ENCODE measurements around the gene FOXD4. TPM values are rescaled to one million over a fixed set of nuclear protein-coding genes. Genes with fewer than 3 reads are reported as not detected.
A peak's percentile ranks its signal among the peaks of the same experiment; 100 is the strongest.
"Not testable (repeated sequence)": the region's sequence is repeated elsewhere in the genome, so short reads cannot be mapped to it uniquely, and the experiment has no call there.

Gene FOXD4
- total RNA-seq, 1 experiment from 2014 or later: 2.8 TPM

- POLR2A ChIA-PET; H3K27ac ChIP-seq (ENCODE audit: low read depth, low read length); BruUV-seq (replicated peaks); DNase-seq (ENCODE audit: low read depth, low spot score); H3K9me2 ChIP-seq (ENCODE audit: insufficient read depth); H3K9me3 ChIP-seq (ENCODE audit: control insufficient read depth in 1 of 2, insufficient read depth in 1 of 2, low read depth in 1 of 2, low read length in 2 of 2); H3K9ac ChIP-seq (ENCODE audit: low read length); H2AFZ ChIP-seq (ENCODE audit: low read depth, low read length, poor library complexity, severe bottlenecking); intact Hi-C loops (cut with micrococcal nuclease); H4K20me1 ChIP-seq (ENCODE audit: insufficient read depth); H3K27me3 ChIP-seq (ENCODE audit: insufficient read depth, low read length); CTCF ChIA-PET; H3K36me3 ChIP-seq (ENCODE audit: control insufficient read depth in 1 of 2, insufficient read depth in 2 of 2, low read length in 2 of 2); RAD21 ChIA-PET (ENCODE audit: low non-redundant PET in 1 of 2, low total read pairs in 2 of 2, uncharacterized antibody in 2 of 2, unreplicated experiment in 2 of 2); H3K79me2 ChIP-seq (ENCODE audit: insufficient read depth, low read length); H3K4me1 ChIP-seq (ENCODE audit: control insufficient read depth in 1 of 2, insufficient read depth in 2 of 2, low read length in 2 of 2); H3K4me3 ChIP-seq (replicated peaks in 1 of 2; ENCODE audit: low read depth in 1 of 2, low read length in 2 of 2); H3K4me2 ChIP-seq (ENCODE audit: low read length): not testable (repeated sequence)
- peak; percentile 92 for ATAC-seq
Measured at GRCh38 chr9:88396-89037, 29.7 kb downstream of the FOXD4 start.

- RAD21 ChIA-PET (ENCODE audit: low non-redundant PET in 1 of 2, low total read pairs in 2 of 2, uncharacterized antibody in 2 of 2, unreplicated experiment in 2 of 2); H4K20me1 ChIP-seq (ENCODE audit: insufficient read depth); H3K9me3 ChIP-seq (ENCODE audit: control insufficient read depth in 1 of 2, insufficient read depth in 1 of 2, low read depth in 1 of 2, low read length in 2 of 2); H3K36me3 ChIP-seq (ENCODE audit: control insufficient read depth in 1 of 2, insufficient read depth in 2 of 2, low read length in 2 of 2); H3K27ac ChIP-seq (ENCODE audit: low read depth, low read length); BruUV-seq (replicated peaks); CTCF ChIA-PET; H3K9ac ChIP-seq (ENCODE audit: low read length); H3K4me2 ChIP-seq (ENCODE audit: low read length); H3K27me3 ChIP-seq (ENCODE audit: insufficient read depth, low read length); H3K79me2 ChIP-seq (ENCODE audit: insufficient read depth, low read length); H2AFZ ChIP-seq (ENCODE audit: low read depth, low read length, poor library complexity, severe bottlenecking); DNase-seq (ENCODE audit: low read depth, low spot score); intact Hi-C loops (cut with micrococcal nuclease); H3K4me3 ChIP-seq (replicated peaks in 1 of 2; ENCODE audit: low read depth in 1 of 2, low read length in 2 of 2); H3K4me1 ChIP-seq (ENCODE audit: control insufficient read depth in 1 of 2, insufficient read depth in 2 of 2, low read length in 2 of 2); POLR2A ChIA-PET; H3K9me2 ChIP-seq (ENCODE audit: insufficient read depth): not testable (repeated sequence)
- ATAC-seq: peak; percentile 52
Measured at GRCh38 chr9:87860-88259, 30.4 kb downstream of the FOXD4 start.

DNA sequence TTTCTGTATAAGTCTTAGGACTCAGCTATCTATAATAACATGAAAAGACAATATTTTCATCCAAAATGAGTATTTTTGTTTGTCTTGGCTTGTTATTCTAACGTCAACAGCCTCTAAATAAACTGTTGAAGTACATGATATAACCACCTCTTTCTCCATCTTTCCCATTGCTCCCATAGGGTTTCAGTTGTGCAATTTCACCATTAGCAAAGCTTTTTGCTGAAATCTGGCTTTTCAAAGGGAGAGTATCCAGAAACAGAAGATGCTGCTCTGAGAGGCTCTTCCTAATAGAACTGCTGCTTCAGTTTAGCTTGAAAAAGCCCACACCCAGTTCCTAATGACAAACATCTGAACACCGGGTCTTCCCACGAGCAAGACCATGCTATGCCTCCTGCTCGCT is 31.1 kb downstream of the FOXD4 start:
- H4K20me1 ChIP-seq (ENCODE audit: insufficient read depth); H3K36me3 ChIP-seq (ENCODE audit: control insufficient read depth in 1 of 2, insufficient read depth in 2 of 2, low read length in 2 of 2); ATAC-seq; H3K9me3 ChIP-seq (ENCODE audit: control insufficient read depth in 1 of 2, insufficient read depth in 1 of 2, low read depth in 1 of 2, low read length in 2 of 2); H2AFZ ChIP-seq (ENCODE audit: low read depth, low read length, poor library complexity, severe bottlenecking); H3K4me3 ChIP-seq (replicated peaks in 1 of 2; ENCODE audit: low read depth in 1 of 2, low read length in 2 of 2); H3K4me2 ChIP-seq (ENCODE audit: low read length); intact Hi-C loops (cut with micrococcal nuclease); H3K27me3 ChIP-seq (ENCODE audit: insufficient read depth, low read length); H3K79me2 ChIP-seq (ENCODE audit: insufficient read depth, low read length); BruUV-seq (replicated peaks); H3K9me2 ChIP-seq (ENCODE audit: insufficient read depth); H3K4me1 ChIP-seq (ENCODE audit: control insufficient read depth in 1 of 2, insufficient read depth in 2 of 2, low read length in 2 of 2); POLR2A ChIA-PET; DNase-seq (ENCODE audit: low read depth, low spot score); CTCF ChIA-PET; H3K27ac ChIP-seq (ENCODE audit: low read depth, low read length); H3K9ac ChIP-seq (ENCODE audit: low read length); RAD21 ChIA-PET (ENCODE audit: low non-redundant PET in 1 of 2, low total read pairs in 2 of 2, uncharacterized antibody in 2 of 2, unreplicated experiment in 2 of 2): not testable (repeated sequence)

- CTCF ChIA-PET; H3K9ac ChIP-seq (ENCODE audit: low read length); H3K36me3 ChIP-seq (ENCODE audit: control insufficient read depth in 1 of 2, insufficient read depth in 2 of 2, low read length in 2 of 2); RAD21 ChIA-PET (ENCODE audit: low non-redundant PET in 1 of 2, low total read pairs in 2 of 2, uncharacterized antibody in 2 of 2, unreplicated experiment in 2 of 2); H3K9me2 ChIP-seq (ENCODE audit: insufficient read depth); H3K79me2 ChIP-seq (ENCODE audit: insufficient read depth, low read length); H3K9me3 ChIP-seq (ENCODE audit: control insufficient read depth in 1 of 2, insufficient read depth in 1 of 2, low read depth in 1 of 2, low read length in 2 of 2); H3K27me3 ChIP-seq (ENCODE audit: insufficient read depth, low read length); H3K4me2 ChIP-seq (ENCODE audit: low read length); H3K27ac ChIP-seq (ENCODE audit: low read depth, low read length); intact Hi-C loops (cut with micrococcal nuclease); H3K4me3 ChIP-seq (replicated peaks in 1 of 2; ENCODE audit: low read depth in 1 of 2, low read length in 2 of 2); ATAC-seq; DNase-seq (ENCODE audit: low read depth, low spot score); H2AFZ ChIP-seq (ENCODE audit: low read depth, low read length, poor library complexity, severe bottlenecking); H4K20me1 ChIP-seq (ENCODE audit: insufficient read depth); H3K4me1 ChIP-seq (ENCODE audit: control insufficient read depth in 1 of 2, insufficient read depth in 2 of 2, low read length in 2 of 2); BruUV-seq (replicated peaks); POLR2A ChIA-PET: not testable (repeated sequence)
Measured at GRCh38 chr9:86697-87096, 31.5 kb downstream of the FOXD4 start.

All from HCT116 (cell line).